MM.1S (cell line): ENCODE measurements around the gene APOA1.

Experiments used
- CTCF ChIP-seq: fragments of 300-600 bp; sonication (generic); IDR thresholded peaks from 2 replicates; pipeline ENCODE4 v1.5.1; 2016; ENCODE audit warnings: antibody characterized with exemption, low read length, mixed read lengths
- EZH2 ChIP-seq: fragments of 300-600 bp; sonication (generic); optimal IDR thresholded peaks from 2 replicates; pipeline ENCODE3; 2017; ENCODE audit warnings: low read depth, mild to moderate bottlenecking, antibody characterized with exemption, low read length, mixed read lengths

- TF ChIP-seq EZH2 (no peak), CTCF (no peak)
Measured at GRCh38 chr11:116792144-116792868, 45.1 kb downstream of the APOA1 start.
